HG03045 (cell line): ENCODE measurements around the gene ARNT2.

Source experiments
- ATAC-seq: cut with Tn5 transposase; IDR thresholded peaks from one replicate; pipeline ENCODE4 v1.9.1; 2021; ENCODE audit warnings: mild to moderate bottlenecking, moderate library complexity; ENCODE audit not compliant: unreplicated experiment

The ARNT2 gene

GRCh38 chr15:80405970-80406369, 1.8 kb downstream of the ARNT2 start:
- ATAC-seq = no peak

GRCh38 chr15:80411788-80412288, 7.7 kb downstream of the ARNT2 start:
- ATAC-seq = no peak

- ATAC-seq = no peak
These were observed 10.6 kb downstream of the ARNT2 start for GRCh38 chr15:80414546-80415357.

GRCh38 chr15:80415358-80415670, 11.1 kb downstream of the ARNT2 start:
- ATAC-seq = no peak

- ATAC-seq = no peak
These were observed 12.5 kb downstream of the ARNT2 start for GRCh38 chr15:80416702-80417101.

- ATAC-seq = no peak
These were observed 14.8 kb downstream of the ARNT2 start for GRCh38 chr15:80418892-80419537.

- no peak for ATAC-seq
These were observed 15.4 kb downstream of the ARNT2 start for GRCh38 chr15:80419546-80419945.

- ATAC-seq = no peak
These were observed 16.5 kb downstream of the ARNT2 start for GRCh38 chr15:80420658-80421057.

GRCh38 chr15:80423215-80423614, 19.0 kb downstream of the ARNT2 start:
- no peak for ATAC-seq

GRCh38 chr15:80424381-80424780, 20.2 kb downstream of the ARNT2 start:
- ATAC-seq = no peak

GRCh38 chr15:80426316-80426715, 22.1 kb downstream of the ARNT2 start:
- no peak for ATAC-seq

- no peak for ATAC-seq
These were observed 25.8 kb downstream of the ARNT2 start for GRCh38 chr15:80429964-80430363.

- no peak for ATAC-seq
These were observed 27.6 kb downstream of the ARNT2 start for GRCh38 chr15:80431635-80432344.

GRCh38 chr15:80432345-80432702, 28.1 kb downstream of the ARNT2 start:
- ATAC-seq = no peak

GRCh38 chr15:80433836-80434235, 29.7 kb downstream of the ARNT2 start:
- ATAC-seq = no peak

GRCh38 chr15:80434926-80435720, 30.9 kb downstream of the ARNT2 start:
- no peak for ATAC-seq

GRCh38 chr15:80436511-80437307, 32.5 kb downstream of the ARNT2 start:
- ATAC-seq = no peak

GRCh38 chr15:80437334-80437891, 33.2 kb downstream of the ARNT2 start:
- ATAC-seq = no peak

GRCh38 chr15:80439140-80439539, 35.0 kb downstream of the ARNT2 start:
- ATAC-seq = no peak

- no peak for ATAC-seq
These were observed 35.8 kb downstream of the ARNT2 start for GRCh38 chr15:80440024-80440423.
